HG03139 (cell line): Measurements from ENCODE around the gene DHRSX.
"Not testable (repeated sequence)": the region's sequence is repeated elsewhere in the genome, so short reads cannot be mapped to it uniquely, and the experiment has no call there.

Experiments used
- ATAC-seq: cut with Tn5 transposase; IDR thresholded peaks from one replicate; pipeline ENCODE4 v1.9.1; 2021; ENCODE audit not compliant: unreplicated experiment

The DHRSX gene

DNA sequence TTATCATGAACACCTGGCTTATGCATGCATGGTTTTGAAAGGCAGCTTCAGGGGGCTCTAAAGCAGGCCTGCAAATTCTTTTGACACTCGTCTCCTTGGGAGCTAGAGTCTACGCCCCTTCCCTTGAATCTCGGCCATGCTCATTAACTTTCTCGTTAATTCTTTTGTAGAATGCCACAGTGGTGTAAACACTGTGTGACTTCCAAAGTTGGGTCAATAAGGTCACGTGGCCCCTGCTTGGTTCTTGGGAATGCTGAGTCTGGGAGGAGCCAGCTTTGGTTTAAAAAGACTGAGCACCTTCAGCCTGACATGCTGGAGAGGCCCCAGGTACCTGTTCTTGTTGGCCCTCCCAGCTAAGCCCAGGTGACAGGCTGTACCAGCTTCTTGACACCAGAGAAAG lies 228.4 kb downstream of the DHRSX start:
- no peak for ATAC-seq

GRCh38 chrX:2271595-2271994 lies 229.2 kb downstream of the DHRSX start:
- not testable (repeated sequence) for ATAC-seq

GRCh38 chrX:2270783-2271182 lies 230.0 kb downstream of the DHRSX start:
- ATAC-seq = not testable (repeated sequence)

- no peak for ATAC-seq
Observed at GRCh38 chrX:2267890-2268289, 232.9 kb downstream of the DHRSX start.

DNA sequence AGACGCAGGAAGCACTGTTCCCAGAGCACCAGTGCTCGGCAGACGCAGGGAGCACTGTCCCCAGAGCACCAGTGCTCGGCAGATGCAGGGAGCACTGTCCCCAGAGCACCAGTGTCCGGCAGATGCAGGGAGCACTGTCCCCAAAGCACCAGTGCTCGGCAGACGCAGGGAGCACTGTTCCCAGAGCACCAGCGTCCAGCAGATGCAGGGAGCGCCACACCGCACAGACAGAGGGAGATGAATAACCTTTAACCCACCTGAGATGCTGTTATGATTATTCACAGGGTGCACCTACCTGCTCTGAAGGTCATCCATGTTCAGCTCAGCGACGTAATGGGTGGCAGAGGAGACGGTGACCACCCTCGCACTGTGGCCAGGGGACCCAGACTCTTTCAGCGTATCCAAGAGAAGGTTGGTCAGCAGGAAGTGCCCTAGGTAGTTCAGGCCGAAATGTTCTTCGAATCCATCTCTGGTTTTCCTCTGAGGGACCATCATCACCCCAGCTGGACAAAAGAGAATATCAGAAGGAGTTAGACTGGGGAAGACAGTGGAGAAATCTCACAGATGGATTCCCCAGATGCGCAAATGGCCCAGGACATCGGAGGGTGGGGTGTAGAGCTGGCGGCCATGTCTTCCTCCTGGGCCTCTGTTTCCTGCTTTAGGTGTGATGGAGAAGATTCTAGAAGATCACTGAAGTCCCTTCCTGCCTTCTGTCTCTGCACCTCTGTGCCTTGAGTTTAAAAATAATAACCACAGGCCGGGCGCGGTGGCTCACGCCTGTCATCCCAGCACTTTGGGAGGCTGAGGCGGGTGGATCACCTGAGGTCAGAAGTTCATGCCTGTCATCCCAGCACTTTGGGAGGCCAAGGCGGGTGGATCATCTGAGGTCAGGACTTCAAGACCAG lies 234.1 kb downstream of the DHRSX start:
- no peak for ATAC-seq

GRCh38 chrX:2265658-2266444 lies 234.9 kb downstream of the DHRSX start:
- ATAC-seq = not testable (repeated sequence)

- no peak for ATAC-seq
Observed at GRCh38 chrX:2264179-2265030, 236.4 kb downstream of the DHRSX start.

DNA sequence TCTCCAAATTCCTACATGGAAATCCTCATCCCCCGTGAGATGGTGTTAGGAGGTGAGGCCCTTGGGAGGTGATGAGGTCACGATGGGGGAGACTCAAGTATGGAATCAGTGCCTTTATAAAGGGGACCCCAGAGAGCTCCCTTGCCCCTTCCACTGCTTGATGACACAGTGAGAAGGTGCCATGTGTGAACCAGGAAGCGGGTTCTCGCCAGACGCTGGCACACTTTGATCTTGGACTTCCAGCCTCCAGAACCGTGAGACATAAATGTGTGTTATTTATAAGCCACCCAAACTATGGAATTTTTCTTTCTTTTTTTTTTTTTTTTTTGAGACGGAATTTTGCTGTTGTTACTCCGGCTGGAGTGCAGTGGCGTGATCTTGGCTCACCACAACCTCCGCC lies 237.6 kb downstream of the DHRSX start:
- ATAC-seq = no peak

DNA sequence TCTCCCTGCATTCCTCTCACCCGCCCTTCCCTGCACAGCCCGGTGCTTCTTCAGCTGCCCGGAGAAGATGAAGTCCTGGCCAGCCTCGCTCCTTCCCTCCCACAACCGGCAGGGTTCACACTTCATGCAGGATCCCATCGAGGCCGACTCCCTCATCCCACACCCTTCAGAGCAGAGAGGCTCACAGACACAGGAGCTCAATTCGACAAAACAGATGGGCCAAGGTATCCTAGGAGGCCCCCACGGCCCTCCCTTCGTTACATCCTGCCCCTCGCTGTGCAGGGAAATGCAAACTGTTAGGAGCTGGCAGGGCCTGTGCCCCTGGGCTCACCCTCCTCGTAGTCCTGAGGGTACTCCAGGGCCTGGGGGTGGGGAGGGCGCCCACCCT lies 238.1 kb downstream of the DHRSX start:
- no peak for ATAC-seq

- no peak for ATAC-seq
Observed at GRCh38 chrX:2261831-2262667, 238.7 kb downstream of the DHRSX start.

DNA sequence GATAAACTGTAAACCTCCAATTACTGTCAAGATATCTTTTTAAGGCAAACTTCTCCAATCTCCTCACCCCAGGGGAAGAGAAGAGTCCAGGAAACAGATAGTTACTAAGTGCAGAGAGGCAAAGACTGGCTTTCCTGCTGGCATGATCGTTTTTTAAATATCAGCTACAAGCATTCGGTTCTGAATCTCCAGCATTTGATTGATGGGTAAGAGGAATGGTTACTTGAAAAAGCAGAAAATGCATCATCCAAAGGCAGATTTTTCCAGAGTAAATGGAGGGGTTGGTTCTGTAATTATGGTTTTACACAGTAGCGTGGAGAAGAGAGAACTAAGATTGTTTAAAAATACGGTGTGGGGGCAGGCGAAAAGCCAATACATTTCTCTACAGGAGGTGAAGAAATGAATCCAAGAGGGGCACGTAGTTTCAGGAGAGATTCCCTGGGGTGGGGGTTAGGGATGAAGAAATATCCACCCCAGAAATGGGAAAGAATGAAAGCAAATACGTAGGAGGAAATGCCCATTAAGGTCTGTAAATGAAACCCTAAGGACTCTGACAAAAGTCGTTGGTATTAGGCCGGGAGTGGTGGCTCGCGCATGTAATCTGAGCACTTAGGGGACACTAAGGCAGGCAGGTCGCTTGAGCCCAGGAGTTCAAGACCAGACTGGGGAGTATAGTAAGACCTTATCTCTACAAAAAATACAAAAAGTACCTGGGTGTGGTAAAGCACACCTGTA lies 248.3 kb downstream of the DHRSX start:
- ATAC-seq = no peak

- ATAC-seq = no peak
Observed at GRCh38 chrX:2251211-2251610, 249.6 kb downstream of the DHRSX start.

DNA sequence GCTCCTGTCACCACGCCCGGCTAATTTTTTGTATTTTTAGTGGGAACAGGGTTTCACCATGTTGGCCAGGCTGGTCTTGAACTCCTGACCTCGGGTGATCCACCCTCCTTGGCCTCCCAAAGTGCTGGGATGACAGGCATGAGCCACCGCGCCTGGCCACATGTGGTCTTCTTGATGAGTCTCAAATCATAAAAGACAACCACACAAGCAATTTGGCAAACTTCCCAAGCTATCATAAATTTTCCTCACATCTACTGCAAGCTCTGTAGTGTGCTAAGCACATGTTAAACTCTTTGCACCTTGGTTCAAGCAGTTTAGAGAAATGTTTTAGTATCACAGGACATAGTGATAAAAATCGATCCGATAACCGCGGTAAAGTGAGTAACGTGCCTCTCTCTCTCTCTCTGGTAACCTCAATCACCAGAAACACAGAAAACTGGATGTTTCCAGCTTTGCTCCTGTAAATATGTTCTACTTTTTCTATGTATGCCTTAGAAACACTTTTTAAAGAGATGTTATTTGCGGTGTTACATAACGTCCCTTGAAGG lies 256.8 kb downstream of the DHRSX start:
- no peak for ATAC-seq

DNA sequence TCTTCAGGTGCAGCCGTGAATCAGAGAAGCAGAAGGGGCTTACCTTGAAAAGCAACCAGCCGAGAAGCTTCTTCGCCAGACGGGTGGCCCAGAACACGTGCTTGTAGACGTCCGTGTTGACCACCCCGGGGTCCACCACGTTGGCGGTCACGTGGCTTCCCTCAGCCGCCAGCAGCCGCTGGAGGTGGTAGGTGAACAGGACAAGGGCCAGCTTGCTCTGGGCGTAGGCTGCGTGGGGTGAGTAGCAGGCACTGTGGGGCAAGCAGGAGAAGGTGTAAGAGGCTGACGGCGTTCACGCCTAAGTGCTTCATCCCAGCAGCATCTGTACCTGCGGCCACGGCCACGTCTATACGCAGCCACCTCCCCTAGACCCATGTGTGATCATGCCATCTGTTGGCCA lies 257.8 kb downstream of the DHRSX start:
- ATAC-seq = no peak

GRCh38 chrX:2242326-2242725 lies 258.4 kb downstream of the DHRSX start:
- ATAC-seq = no peak

GRCh38 chrX:2241496-2241895 lies 259.3 kb downstream of the DHRSX start:
- not testable (repeated sequence) for ATAC-seq

DNA sequence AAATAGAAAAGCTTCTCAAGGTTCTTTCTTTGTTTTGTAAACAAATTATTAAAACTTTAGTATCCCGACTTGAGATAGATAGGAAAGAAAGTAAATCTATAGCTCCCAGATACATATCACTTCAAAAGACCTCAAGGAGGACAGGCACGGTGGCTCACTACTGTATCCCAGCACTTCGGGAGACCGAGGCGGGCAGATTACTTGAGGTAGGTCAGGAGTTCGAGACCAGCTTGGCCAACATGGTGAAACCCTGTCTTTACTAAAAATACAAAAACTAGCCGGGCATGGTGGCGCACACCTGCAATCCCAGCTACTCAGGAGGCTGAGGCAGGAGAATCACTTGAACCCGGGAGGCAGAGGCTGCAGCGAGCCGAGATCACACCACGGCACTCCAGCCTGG lies 260.0 kb downstream of the DHRSX start:
- ATAC-seq = not testable (repeated sequence)

DNA sequence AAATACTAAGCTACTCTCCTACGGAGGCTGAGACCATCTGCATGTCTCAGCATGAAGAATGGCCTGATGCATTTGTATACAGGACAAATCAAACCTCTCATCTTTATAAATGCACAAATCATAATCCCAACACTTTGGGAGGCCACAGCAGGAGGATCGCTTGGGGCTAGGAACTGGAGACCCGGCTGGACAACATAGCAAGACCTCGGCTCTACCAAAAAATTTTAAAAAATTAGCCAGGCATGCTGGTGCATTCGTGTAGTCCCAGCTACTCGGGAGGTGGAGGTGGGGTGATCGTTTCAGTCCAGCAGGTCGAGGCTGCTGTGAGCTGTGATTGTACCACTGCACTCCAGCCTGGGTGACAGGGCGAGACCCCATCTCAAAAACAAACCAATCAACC lies 262.8 kb downstream of the DHRSX start:
- ATAC-seq = no peak

- ATAC-seq = no peak
Observed at GRCh38 chrX:2231570-2232192, 269.1 kb downstream of the DHRSX start.
